Body of pancreas (tissue), 4 donors: ENCODE measurements around the gene STXBP1. TPM values are rescaled to one million over a fixed set of nuclear protein-coding genes. Genes with fewer than 3 reads are reported as not detected.
A peak's percentile ranks its signal among the peaks of the same experiment; 100 is the strongest.

ENCODE experiments used
- ATAC-seq: fragments of 150-250 bp; one replicate; pipeline ENCODE4 v1.9.1; 2016
- DNase-seq, 4 donors: peaks; one replicate each; pipeline ENCODE4 v3.0.0-alpha.2; 2019
- H3K27ac ChIP-seq, 4 donors: fragments of 200-600 bp; sonication (generic); 1 replicate in 3 of 4; 2 replicates in 1 of 4; pipeline versions ENCODE4 v1.5.1 to v1.6.1; 2016 to 2019; ENCODE audit warnings: mild to moderate bottlenecking in 1 of 4, mixed read lengths in 1 of 4, moderate library complexity in 1 of 4
- H3K27me3 ChIP-seq, 2 donors: fragments of 200-600 bp; sonication (generic); one replicate each; pipeline ENCODE4 v1.6.0; 2016; ENCODE audit warnings: mild to moderate bottlenecking in 1 of 2
- H3K36me3 ChIP-seq, 2 donors: fragments of 200-600 bp; sonication (generic); replicated peaks in 1 of 2; 2 replicates each; pipeline ENCODE4 v1.5.1; 2016; ENCODE audit warnings: low read depth in 2 of 2; ENCODE audit not compliant: insufficient read depth in 1 of 2
- H3K4me1 ChIP-seq: fragments of 200-600 bp; sonication (generic); one replicate; pipeline ENCODE4 v1.6.0; 2016
- H3K4me3 ChIP-seq, 2 donors: fragments of 200-600 bp; sonication (generic); 1 replicate in 1 of 2; 2 replicates in 1 of 2; pipeline ENCODE4 v1.5.1; 2016 to 2019
- H3K9me3 ChIP-seq, 3 donors: fragments of 200-600 bp; sonication (generic); 1 replicate in 2 of 3; 2 replicates in 1 of 3; pipeline ENCODE4 v1.5.1; 2016
- CTCF ChIP-seq, 7 experiments: fragments of 450-650 bp in 4 of 7; fragments of 200-600 bp in 3 of 7; sonication (generic) in 3 of 7; IDR thresholded peaks; one replicate each; pipeline ENCODE4 v1.5.1; 2016 to 2019; ENCODE audit warnings: antibody characterized with exemption in 7 of 7
- POLR2A ChIP-seq, 3 donors: fragments of 450-650 bp; IDR thresholded peaks; one replicate each; pipeline ENCODE4 v1.6.1; 2016; ENCODE audit warnings: antibody characterized with exemption in 3 of 3, mild to moderate bottlenecking in 2 of 3
- WGBS, 2 donors: methylation state at CpG; one replicate each; pipeline ENCODE4 v1.1.5; 2017; 5-methylcytosine and 5-hydroxymethylcytosine counted together
- intact Hi-C: fragments of 100-400 bp; cut with DNase I; formaldehyde crosslinking; loops from one replicate; pipeline ENCODE4 v1.15.1; 2023
- total RNA-seq, 2 donors: library from RNA; depleted of rRNA; stranded (reverse); fragments of >200 nt; gene quantifications; one replicate each; pipeline ENCODE4 v1.1.0, GENCODE V29; 2016

The STXBP1 gene
- total RNA-seq, 2 donors from 2014 or later = 34.5 to 39.9 TPM

GRCh38 chr9:127568618-127568970 lies 43.5 kb upstream of the STXBP1 start:
- 0 to 2% methylated on average over 4 to 49 of the region's 50 CpGs for WGBS, 2 donors
- DNase-seq = no peak
- H3K27me3 ChIP-seq = no peaks in the 10 kb centered on the region
- H3K9me3 ChIP-seq = no peaks in the 10 kb centered on the region
- TF ChIP-seq CTCF (IDR thresholded peaks at IDR 0.05) (peak in 2 of 7 experiments; percentile 15 to 19), POLR2A (IDR thresholded peaks at IDR 0.05) (peak in 1 of 3 donors; percentile 29)
- peaks cover 71% of the 10 kb centered on the region for H3K4me1 ChIP-seq
- H3K36me3 ChIP-seq = no peaks in the 10 kb centered on the region
- H3K27ac ChIP-seq = peak overlapping the region; percentile 74 to 100 (median 96)
- intact Hi-C loops = no loop called here
- peak; percentile 0 for ATAC-seq
- peak overlapping the region; percentile 91 to 95 for H3K4me3 ChIP-seq

DNA sequence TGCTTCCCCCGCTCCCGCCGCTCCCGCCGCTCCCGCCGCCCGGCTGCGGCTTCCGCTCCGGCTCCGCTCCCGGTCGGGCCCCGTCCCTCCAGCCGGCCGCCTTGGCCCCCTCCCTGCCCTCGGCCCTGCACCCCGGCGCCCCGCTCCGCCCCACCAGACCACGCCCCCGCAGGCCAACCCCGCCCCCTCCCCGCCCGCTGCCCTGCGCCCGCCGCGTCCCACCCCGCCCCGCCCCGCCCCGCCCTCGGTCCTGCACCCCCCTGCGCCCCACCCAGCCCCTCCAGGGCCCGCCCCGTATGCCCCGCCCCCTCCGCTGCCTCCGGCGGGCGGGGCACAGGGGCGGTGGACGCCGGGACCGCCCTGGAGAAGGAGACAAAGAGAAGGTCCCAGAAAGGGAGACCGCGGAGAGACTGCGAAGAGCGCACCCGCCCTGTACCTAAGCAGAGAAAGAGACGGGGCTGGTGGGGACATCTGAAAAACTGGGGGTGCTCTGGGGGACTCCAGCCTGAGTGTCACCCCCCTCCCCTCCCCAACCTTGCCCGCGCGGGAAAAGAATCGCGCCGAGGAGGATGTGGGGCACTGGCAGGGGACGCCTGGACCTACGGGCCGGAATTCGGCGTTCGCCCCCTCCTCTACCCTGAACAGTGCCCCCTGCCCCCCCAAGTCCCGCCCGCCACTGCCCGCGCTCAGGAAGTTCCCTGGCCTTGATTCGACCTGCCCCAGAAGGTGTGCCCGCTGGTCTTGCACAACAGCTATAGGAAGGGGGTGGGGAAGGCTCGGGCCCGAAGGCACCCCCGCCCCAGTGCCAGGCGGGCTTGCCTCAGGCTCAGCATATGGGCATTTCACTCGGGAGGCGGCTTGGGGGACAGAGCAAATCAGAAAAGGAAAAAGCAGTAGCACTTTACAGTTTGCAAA lies 42.8 kb upstream of the STXBP1 start:
- Histone ChIP-seq H3K36me3 (no peaks in the 10 kb centered on the region), H3K4me3 (peak overlapping the region; percentile 91 to 95), H3K9me3 (no peaks in the 10 kb centered on the region), H3K4me1 (peaks cover 71% of the 10 kb centered on the region), H3K27me3 (no peaks in the 10 kb centered on the region), H3K27ac (peak overlapping the region; percentile 94 to 100 (median 96))
- intact Hi-C loops = no loop called here
- ATAC-seq = peak; percentile 72
- peak; percentile 85 to 94 (median 93) for DNase-seq
- WGBS, 2 donors = 1% methylated on average over 18 to 47 of the region's 78 CpGs
- TF ChIP-seq POLR2A (IDR thresholded peaks at IDR 0.05) (peak; percentile 7 to 79 (median 73)), CTCF (IDR thresholded peaks at IDR 0.05) (no peak)

DNA sequence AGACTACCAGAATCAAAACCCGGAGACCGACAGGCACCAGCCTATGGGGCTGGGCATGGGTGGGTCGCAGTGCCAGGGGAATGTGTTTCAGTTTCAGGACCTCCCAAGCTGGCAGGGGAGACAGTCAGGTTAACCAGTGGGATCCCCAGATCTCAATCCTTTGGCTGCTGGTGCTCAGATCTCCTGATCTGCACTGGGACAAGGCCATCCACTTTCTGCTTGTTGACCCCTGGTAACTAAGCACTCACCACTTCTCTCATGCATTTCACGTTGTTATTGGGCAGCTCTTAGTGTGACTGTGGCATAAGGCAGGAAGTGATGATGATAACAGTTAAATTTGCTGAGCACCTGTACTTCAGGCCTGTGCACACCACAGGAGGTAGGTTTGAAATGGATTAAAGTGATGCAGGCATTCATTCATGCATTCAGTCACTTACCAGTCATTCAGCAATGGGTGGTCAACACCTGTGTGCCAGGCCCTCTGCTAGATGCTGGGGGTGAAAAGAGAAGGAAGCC lies 42.1 kb upstream of the STXBP1 start:
- Histone ChIP-seq H3K4me1 (peaks cover 71% of the 10 kb centered on the region), H3K27ac (peak overlapping the region; percentile 94 to 100 (median 96)), H3K4me3 (no peak overlapping the region), H3K27me3 (no peaks in the 10 kb centered on the region), H3K9me3 (no peaks in the 10 kb centered on the region), H3K36me3 (no peaks in the 10 kb centered on the region)
- WGBS, 2 donors = 5 to 7% methylated on average over 3 to 4 of the region's 4 CpGs
- intact Hi-C loops = no loop called here
- TF ChIP-seq CTCF (IDR thresholded peaks at IDR 0.05) (no peak), POLR2A (IDR thresholded peaks at IDR 0.05) (no peak)
- peak; percentile 5 for ATAC-seq
- peak in 3 of 4 donors; percentile 53 to 70 (median 58) for DNase-seq

- no peaks in the 10 kb centered on the region for H3K36me3 ChIP-seq
- WGBS, 2 donors = 69 to 90% methylated on average over 3 of the region's 3 CpGs
- H3K9me3 ChIP-seq = no peaks in the 10 kb centered on the region
- H3K27me3 ChIP-seq = no peaks in the 10 kb centered on the region
- no peak for TF ChIP-seq CTCF (IDR thresholded peaks at IDR 0.05)
- no peak for TF ChIP-seq POLR2A (IDR thresholded peaks at IDR 0.05)
- no peak for ATAC-seq
- H3K27ac ChIP-seq = peak overlapping the region; percentile 94 to 100 (median 96)
- peak in 2 of 4 donors; percentile 50 to 59 for DNase-seq
- intact Hi-C loops = no loop called here
- H3K4me3 ChIP-seq = no peak overlapping the region
- peaks cover 71% of the 10 kb centered on the region for H3K4me1 ChIP-seq
Observed at GRCh38 chr9:127570533-127571111, 41.5 kb upstream of the STXBP1 start.
